Breast epithelium (tissue), 3 donors: ENCODE results near the gene KLHL18.

Experiments used
- POLR2A ChIP-seq: fragments of 450-650 bp; IDR thresholded peaks from one replicate; pipeline ENCODE4 v1.6.1; 2016; ENCODE audit warnings: antibody characterized with exemption, mild to moderate bottlenecking, moderate library complexity
- POLR2AphosphoS5 ChIP-seq, 3 donors: sonication (generic); formaldehyde crosslinking; IDR thresholded peaks; one replicate each; pipeline ENCODE4 v1.6.1; 2017; ENCODE audit warnings: antibody characterized with exemption in 3 of 3

- TF ChIP-seq POLR2A (no peak), POLR2AphosphoS5 (IDR thresholded peaks at IDR 0.05) (peak; percentile 92 to 95 (median 93))
Measured at GRCh38 chr3:47282424-47283192, at the start of gene KLHL18, which contains the start of gene KIF9.
